Suprapubic skin (tissue), 3 donors: Measurements from ENCODE around the gene NDUFS7.

Source experiments
- EP300 ChIP-seq: sonication (generic); formaldehyde crosslinking; IDR thresholded peaks from one replicate; pipeline ENCODE4 v1.6.1; 2017; ENCODE audit warnings: antibody characterized with exemption
- POLR2A ChIP-seq, 2 donors: fragments of 450-650 bp; IDR thresholded peaks; one replicate each; pipeline ENCODE4 v1.6.1; 2017; ENCODE audit warnings: antibody characterized with exemption in 2 of 2, mild to moderate bottlenecking in 2 of 2, moderate library complexity in 2 of 2
- TF ChIP-seq, protein P1 (sequence below), 2 donors: fragments of 200-600 bp in 1 of 2; fragments of 450-650 bp in 1 of 2; sonication (generic) in 1 of 2; IDR thresholded peaks; one replicate each; pipeline ENCODE4 v1.5.1; 2016 to 2019; ENCODE audit warnings: antibody characterized with exemption in 2 of 2, mild to moderate bottlenecking in 1 of 2, moderate library complexity in 1 of 2

- no peak for TF ChIP-seq EP300
- TF ChIP-seq, protein P1, sequence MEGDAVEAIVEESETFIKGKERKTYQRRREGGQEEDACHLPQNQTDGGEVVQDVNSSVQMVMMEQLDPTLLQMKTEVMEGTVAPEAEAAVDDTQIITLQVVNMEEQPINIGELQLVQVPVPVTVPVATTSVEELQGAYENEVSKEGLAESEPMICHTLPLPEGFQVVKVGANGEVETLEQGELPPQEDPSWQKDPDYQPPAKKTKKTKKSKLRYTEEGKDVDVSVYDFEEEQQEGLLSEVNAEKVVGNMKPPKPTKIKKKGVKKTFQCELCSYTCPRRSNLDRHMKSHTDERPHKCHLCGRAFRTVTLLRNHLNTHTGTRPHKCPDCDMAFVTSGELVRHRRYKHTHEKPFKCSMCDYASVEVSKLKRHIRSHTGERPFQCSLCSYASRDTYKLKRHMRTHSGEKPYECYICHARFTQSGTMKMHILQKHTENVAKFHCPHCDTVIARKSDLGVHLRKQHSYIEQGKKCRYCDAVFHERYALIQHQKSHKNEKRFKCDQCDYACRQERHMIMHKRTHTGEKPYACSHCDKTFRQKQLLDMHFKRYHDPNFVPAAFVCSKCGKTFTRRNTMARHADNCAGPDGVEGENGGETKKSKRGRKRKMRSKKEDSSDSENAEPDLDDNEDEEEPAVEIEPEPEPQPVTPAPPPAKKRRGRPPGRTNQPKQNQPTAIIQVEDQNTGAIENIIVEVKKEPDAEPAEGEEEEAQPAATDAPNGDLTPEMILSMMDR (IDR thresholded peaks at IDR 0.05): no peak
- TF ChIP-seq POLR2A (IDR thresholded peaks at IDR 0.05): no peak
Measured at GRCh38 chr19:1382250-1382649, 1.5 kb upstream of the NDUFS7 start.
